ENCODE measurements around the gene CHRNA1.
"Not testable (repeated sequence)": the region's sequence is repeated elsewhere in the genome, so short reads cannot be mapped to it uniquely, and the experiment has no call there.

Gene CHRNA1

GRCh38 chr2:174719016-174719415 lies 45.3 kb downstream of the CHRNA1 start:
- peaks cover 4% of the 10 kb centered on the region for H3K9me3 Mint-ChIP-seq
- ATAC-seq: no peak
- H3K27me3 Mint-ChIP-seq: peaks cover 8% of the 10 kb centered on the region
- H3K27ac Mint-ChIP-seq: no peak overlapping the region
- H3K4me3 Mint-ChIP-seq: no peak overlapping the region
- H3K4me1 Mint-ChIP-seq: peaks cover 13% of the 10 kb centered on the region
- H3K36me3 Mint-ChIP-seq: no peaks in the 10 kb centered on the region

DNA sequence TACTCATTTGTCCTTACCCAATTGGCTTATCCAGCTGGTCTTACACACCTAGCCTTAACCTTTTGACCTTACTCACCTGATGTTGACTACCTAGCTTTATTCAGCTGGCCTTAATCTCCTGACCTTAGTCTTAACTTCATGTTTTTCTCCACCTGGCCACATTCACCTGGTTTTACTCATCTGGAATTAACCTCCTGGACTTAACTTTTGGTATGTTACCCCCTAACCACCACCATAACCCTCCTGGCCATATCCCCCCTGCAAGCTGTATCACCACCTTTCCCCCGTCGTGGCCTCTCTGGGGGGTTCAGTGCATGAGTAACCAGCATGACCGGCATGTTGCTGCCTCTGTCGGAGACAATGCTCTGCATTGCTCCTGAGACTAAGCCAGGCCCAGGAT lies 45.7 kb downstream of the CHRNA1 start:
- no peak overlapping the region for H3K4me3 Mint-ChIP-seq
- no peaks in the 10 kb centered on the region for H3K36me3 Mint-ChIP-seq
- H3K27ac Mint-ChIP-seq: no peak overlapping the region
- H3K27me3 Mint-ChIP-seq: peaks cover 8% of the 10 kb centered on the region
- peaks cover 4% of the 10 kb centered on the region for H3K9me3 Mint-ChIP-seq
- peaks cover 13% of the 10 kb centered on the region for H3K4me1 Mint-ChIP-seq
- ATAC-seq: no peak

DNA sequence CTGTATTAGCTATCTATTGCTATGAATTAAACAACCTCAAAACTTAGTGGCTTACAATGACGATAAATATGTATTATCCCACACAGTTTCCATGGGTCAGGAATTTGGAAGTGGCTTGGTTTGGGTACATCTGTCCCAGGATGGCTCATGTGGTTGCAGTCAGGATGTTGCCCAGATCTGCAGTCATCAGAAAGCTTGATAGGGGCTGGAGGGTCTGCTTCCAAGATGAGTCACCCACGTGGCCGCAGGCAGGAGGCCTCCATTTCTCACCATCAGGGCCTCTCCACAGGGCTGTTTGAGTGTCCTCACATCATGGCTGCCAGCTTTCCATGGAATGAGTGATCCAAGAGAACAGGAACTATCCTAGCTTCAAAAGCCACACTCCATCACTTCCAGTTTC lies 46.4 kb downstream of the CHRNA1 start:
- Mint-ChIP-seq H3K9me3 (peaks cover 4% of the 10 kb centered on the region), H3K4me3 (no peak overlapping the region), H3K27ac (no peak overlapping the region), H3K27me3 (peaks cover 8% of the 10 kb centered on the region), H3K4me1 (peaks cover 13% of the 10 kb centered on the region), H3K36me3 (no peaks in the 10 kb centered on the region)
- no peak for ATAC-seq

- H3K36me3 Mint-ChIP-seq: no peaks in the 10 kb centered on the region
- H3K27ac Mint-ChIP-seq: no peak overlapping the region
- no peak for ATAC-seq
- peaks cover 13% of the 10 kb centered on the region for H3K4me1 Mint-ChIP-seq
- peaks cover 4% of the 10 kb centered on the region for H3K9me3 Mint-ChIP-seq
- H3K4me3 Mint-ChIP-seq: no peak overlapping the region
- peaks cover 8% of the 10 kb centered on the region for H3K27me3 Mint-ChIP-seq
Observed at GRCh38 chr2:174717273-174717672, 47.0 kb downstream of the CHRNA1 start.

DNA sequence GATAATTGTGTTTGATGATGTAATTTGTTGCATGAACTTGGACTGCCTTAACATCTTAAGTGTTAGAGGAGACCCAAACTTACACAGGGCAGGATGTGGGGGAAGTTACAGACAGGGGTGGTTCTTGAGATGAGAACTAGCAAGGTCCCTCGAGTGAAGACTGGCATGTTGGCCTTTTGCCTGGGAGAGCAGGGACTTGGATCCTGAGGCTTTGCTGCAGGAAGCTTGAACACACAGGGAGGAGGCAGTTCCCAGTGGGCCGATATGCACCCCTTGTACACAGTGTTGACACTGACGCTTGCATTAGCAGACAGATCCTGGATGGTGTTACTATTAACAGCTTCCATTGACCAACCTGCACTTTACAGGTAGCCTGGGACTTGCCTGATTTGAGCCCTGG lies 47.5 kb downstream of the CHRNA1 start:
- Mint-ChIP-seq H3K4me3 (no peak overlapping the region), H3K9me3 (peaks cover 4% of the 10 kb centered on the region), H3K4me1 (peaks cover 13% of the 10 kb centered on the region), H3K36me3 (no peaks in the 10 kb centered on the region), H3K27ac (no peak overlapping the region), H3K27me3 (peaks cover 6% of the 10 kb centered on the region)
- no peak for ATAC-seq

- Mint-ChIP-seq H3K27ac (no peak overlapping the region), H3K27me3 (no peaks in the 10 kb centered on the region), H3K4me1 (peaks cover 13% of the 10 kb centered on the region), H3K4me3 (no peak overlapping the region), H3K9me3 (no peaks in the 10 kb centered on the region), H3K36me3 (no peaks in the 10 kb centered on the region)
- no peak for ATAC-seq
Observed at GRCh38 chr2:174713686-174714085, 50.6 kb downstream of the CHRNA1 start.

DNA sequence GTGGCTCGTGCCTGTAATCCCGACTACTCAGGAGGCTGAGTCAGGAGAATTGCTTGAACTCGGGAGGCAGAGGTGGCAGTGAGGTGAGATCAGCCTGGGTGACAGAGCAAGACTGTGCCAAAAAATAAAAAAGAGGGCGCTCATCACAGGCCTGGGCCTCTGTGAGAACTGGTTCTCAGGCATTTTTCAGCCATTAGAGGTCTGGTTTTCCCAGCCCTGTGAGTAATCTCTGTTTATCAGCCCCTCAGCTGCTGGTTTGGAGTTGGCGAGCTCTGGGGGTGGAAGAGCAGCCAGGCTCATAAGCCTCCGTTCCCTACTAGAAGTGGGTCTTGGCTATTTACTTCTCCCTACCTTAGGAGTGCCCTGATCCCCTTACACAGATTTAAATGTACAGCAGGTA lies 53.1 kb downstream of the CHRNA1 start:
- no peak overlapping the region for H3K4me3 Mint-ChIP-seq
- H3K27me3 Mint-ChIP-seq: no peaks in the 10 kb centered on the region
- H3K27ac Mint-ChIP-seq: no peak overlapping the region
- ATAC-seq: no peak
- no peaks in the 10 kb centered on the region for H3K4me1 Mint-ChIP-seq
- no peaks in the 10 kb centered on the region for H3K9me3 Mint-ChIP-seq
- H3K36me3 Mint-ChIP-seq: no peaks in the 10 kb centered on the region

- not testable (repeated sequence) for H3K27ac Mint-ChIP-seq, H3K4me3 Mint-ChIP-seq, H3K36me3 Mint-ChIP-seq, H3K27me3 Mint-ChIP-seq, H3K9me3 Mint-ChIP-seq, H3K4me1 Mint-ChIP-seq
- ATAC-seq: peak; percentile 21
Observed at GRCh38 chr2:174709416-174710004, 54.8 kb downstream of the CHRNA1 start.

- no peaks in the 10 kb centered on the region for H3K36me3 Mint-ChIP-seq
- no peak for ATAC-seq
- H3K9me3 Mint-ChIP-seq: no peaks in the 10 kb centered on the region
- H3K27me3 Mint-ChIP-seq: no peaks in the 10 kb centered on the region
- no peak overlapping the region for H3K4me3 Mint-ChIP-seq
- no peak overlapping the region for H3K27ac Mint-ChIP-seq
- H3K4me1 Mint-ChIP-seq: no peaks in the 10 kb centered on the region
Observed at GRCh38 chr2:174708713-174709112, 55.6 kb downstream of the CHRNA1 start.

DNA sequence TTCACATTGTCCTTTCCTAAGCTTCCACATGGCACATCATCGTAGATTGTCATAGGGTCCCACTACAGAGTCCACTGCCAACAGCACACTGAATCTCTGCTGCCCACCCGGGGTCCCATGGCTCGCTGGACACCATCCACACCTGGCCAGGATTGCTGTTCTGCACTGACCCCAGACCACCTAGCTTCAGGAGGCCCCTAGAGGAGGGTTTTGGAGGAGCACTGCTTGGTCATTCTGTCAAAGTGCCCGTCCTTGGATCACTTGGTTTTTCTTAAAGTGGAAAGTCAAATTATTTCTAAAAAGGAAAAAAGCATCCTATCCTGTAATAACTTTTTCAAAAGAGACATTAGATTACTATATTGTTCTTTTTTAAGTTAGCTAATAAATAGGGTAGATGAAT lies 59.0 kb downstream of the CHRNA1 start:
- Mint-ChIP-seq H3K4me3 (no peak overlapping the region), H3K27ac (no peak overlapping the region), H3K27me3 (peaks cover 12% of the 10 kb centered on the region), H3K36me3 (no peaks in the 10 kb centered on the region), H3K4me1 (no peaks in the 10 kb centered on the region), H3K9me3 (no peaks in the 10 kb centered on the region)
- no peak for ATAC-seq

DNA sequence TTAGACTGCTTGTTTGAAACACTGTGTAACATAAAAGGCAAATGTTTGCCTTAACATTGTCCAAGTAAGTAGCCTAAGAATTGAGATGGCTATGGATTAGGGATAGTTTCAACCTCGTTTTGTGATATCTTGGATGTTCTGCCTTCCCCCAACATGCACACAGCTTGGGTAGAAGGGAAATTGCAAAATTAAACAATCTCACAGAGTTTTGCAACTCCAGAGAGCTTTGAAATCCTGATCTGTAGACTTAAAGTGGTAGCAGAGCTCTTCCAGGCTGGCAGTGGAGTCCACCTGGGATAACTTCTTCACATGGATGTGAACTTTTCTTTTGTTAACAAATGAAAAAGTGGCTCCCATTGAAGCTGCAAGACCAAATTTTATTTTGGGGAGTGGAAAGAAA lies 59.6 kb downstream of the CHRNA1 start:
- Mint-ChIP-seq H3K27me3 (peaks cover 12% of the 10 kb centered on the region), H3K36me3 (no peaks in the 10 kb centered on the region), H3K9me3 (no peaks in the 10 kb centered on the region), H3K27ac (no peak overlapping the region), H3K4me1 (no peaks in the 10 kb centered on the region), H3K4me3 (no peak overlapping the region)
- no peak for ATAC-seq

DNA sequence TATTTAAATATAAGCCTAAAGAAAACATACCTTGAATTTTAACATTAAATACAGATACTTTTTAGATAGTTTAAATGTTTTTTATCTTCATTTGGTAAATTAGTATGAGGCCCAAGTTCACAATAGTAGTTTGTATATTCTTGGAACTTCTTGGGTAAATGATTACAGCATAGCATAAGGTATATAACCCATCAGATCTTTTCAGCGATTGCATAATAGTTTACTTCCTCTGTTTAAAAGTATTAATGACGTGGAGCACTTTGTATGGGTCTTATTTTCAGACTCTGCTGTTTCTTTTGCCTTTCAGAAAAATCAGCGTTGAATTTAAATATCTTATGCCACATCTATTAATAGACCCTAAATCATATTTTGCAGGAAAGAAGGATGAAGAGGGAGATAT lies 60.2 kb downstream of the CHRNA1 start:
- Mint-ChIP-seq H3K9me3 (no peaks in the 10 kb centered on the region), H3K27ac (no peak overlapping the region), H3K4me3 (no peak overlapping the region), H3K36me3 (no peaks in the 10 kb centered on the region), H3K4me1 (no peaks in the 10 kb centered on the region), H3K27me3 (peaks cover 12% of the 10 kb centered on the region)
- ATAC-seq: no peak

- ATAC-seq: no peak
- no peaks in the 10 kb centered on the region for H3K36me3 Mint-ChIP-seq
- no peaks in the 10 kb centered on the region for H3K9me3 Mint-ChIP-seq
- H3K27ac Mint-ChIP-seq: no peak overlapping the region
- no peaks in the 10 kb centered on the region for H3K4me1 Mint-ChIP-seq
- H3K27me3 Mint-ChIP-seq: peaks cover 12% of the 10 kb centered on the region
- H3K4me3 Mint-ChIP-seq: no peak overlapping the region
Observed at GRCh38 chr2:174703430-174703829, 60.8 kb downstream of the CHRNA1 start.

- no peak overlapping the region for H3K4me3 Mint-ChIP-seq
- H3K9me3 Mint-ChIP-seq: no peaks in the 10 kb centered on the region
- no peak for ATAC-seq
- H3K36me3 Mint-ChIP-seq: no peaks in the 10 kb centered on the region
- no peaks in the 10 kb centered on the region for H3K4me1 Mint-ChIP-seq
- H3K27ac Mint-ChIP-seq: no peak overlapping the region
- H3K27me3 Mint-ChIP-seq: peaks cover 12% of the 10 kb centered on the region
Observed at GRCh38 chr2:174702541-174702940, 61.7 kb downstream of the CHRNA1 start.

GRCh38 chr2:174699993-174700766 lies 64.1 kb downstream of the CHRNA1 start:
- peaks cover 18% of the 10 kb centered on the region for H3K27me3 Mint-ChIP-seq
- ATAC-seq: peak; percentile 38
- no peak overlapping the region for H3K27ac Mint-ChIP-seq
- no peak overlapping the region for H3K4me3 Mint-ChIP-seq
- H3K9me3 Mint-ChIP-seq: no peaks in the 10 kb centered on the region
- H3K4me1 Mint-ChIP-seq: peaks cover 7% of the 10 kb centered on the region
- no peaks in the 10 kb centered on the region for H3K36me3 Mint-ChIP-seq

Data from stimulated activated memory B cell treated with anti-CD40 and anti-IgM and Interleukin-4, amounts not matched to agents 10 μg/mL and 1 μg/mL and 100 μg/mL, for 72 hours (primary cell).